ENCODE measurements around the gene IDE. TPM values are rescaled to one million over a fixed set of nuclear protein-coding genes. Genes with fewer than 3 reads are reported as not detected.

The IDE gene
- total and polyA plus RNA-seq, 10 of the 15 experiments (the other 5 are each of a cell fraction or from before 2014, with no cell fraction given): 11.6 to 54.5 (median 33.6) TPM

DNA sequence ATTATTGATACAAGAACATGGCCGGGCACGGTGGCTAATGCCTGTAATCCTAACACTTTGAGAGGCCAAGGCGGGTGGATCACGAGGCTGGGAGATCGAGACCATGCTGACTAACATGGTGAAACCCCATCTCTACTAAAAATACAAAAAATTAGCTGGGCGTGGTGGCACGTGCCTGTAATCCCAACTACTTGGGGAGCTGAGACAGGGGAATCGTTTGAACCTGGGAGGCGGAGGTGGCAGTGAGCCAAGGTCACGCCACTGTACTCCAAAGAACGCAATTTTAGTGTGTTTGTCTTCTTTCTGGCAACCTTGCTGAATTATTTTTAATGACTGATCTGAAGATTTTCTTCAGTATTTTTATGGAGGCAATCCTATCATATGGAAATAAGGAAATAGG, 46.2 kb downstream of the IDE start (continued):
- TF ChIP-seq, protein P1, sequence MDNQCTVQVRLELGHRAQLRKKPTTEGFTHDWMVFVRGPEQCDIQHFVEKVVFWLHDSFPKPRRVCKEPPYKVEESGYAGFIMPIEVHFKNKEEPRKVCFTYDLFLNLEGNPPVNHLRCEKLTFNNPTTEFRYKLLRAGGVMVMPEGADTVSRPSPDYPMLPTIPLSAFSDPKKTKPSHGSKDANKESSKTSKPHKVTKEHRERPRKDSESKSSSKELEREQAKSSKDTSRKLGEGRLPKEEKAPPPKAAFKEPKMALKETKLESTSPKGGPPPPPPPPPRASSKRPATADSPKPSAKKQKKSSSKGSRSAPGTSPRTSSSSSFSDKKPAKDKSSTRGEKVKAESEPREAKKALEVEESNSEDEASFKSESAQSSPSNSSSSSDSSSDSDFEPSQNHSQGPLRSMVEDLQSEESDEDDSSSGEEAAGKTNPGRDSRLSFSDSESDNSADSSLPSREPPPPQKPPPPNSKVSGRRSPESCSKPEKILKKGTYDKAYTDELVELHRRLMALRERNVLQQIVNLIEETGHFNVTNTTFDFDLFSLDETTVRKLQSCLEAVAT (IDR thresholded peaks at IDR 0.05): no peak

- in situ Hi-C loops (cut with MboI): loop anchor here (10.0 kb wide), 1 partner anchor 351 kb away; no protein-coding TSS in a partner anchor
- no TSS peak for BruUV-seq (replicated peaks)
- Histone ChIP-seq H4K20me1 (ENCODE audit: control insufficient read depth, insufficient read depth) (no peaks in the 10 kb centered on the region), H3K27ac (ENCODE audit: control insufficient read depth, insufficient read depth) (no peak overlapping the region), H3K4me2 (ENCODE audit: control insufficient read depth, insufficient read depth) (no peak overlapping the region), H3K9ac (ENCODE audit: control insufficient read depth, insufficient read depth, low read length) (no peak overlapping the region), H3K27me3 (replicated peaks in 1 of 2; ENCODE audit: control insufficient read depth in 2 of 2, insufficient read depth in 2 of 2, low read length in 1 of 2) (no peaks in the 10 kb centered on the region), H3K9me3 (replicated peaks; ENCODE audit: control insufficient read depth, insufficient read depth, low read length) (no peaks in the 10 kb centered on the region), H2AFZ (ENCODE audit: control insufficient read depth, low read depth, low read length) (no peak overlapping the region), H3K4me3 (no peak overlapping the region), H3K36me3 (ENCODE audit: control insufficient read depth in 2 of 2, insufficient read depth in 2 of 2, low read length in 1 of 2) (peaks cover 0 to 5% of the 10 kb centered on the region in 2 experiments; a peak in 1 of 4 replicates), H3K4me1 (ENCODE audit: control insufficient read depth, insufficient read depth, low read length) (no peaks in the 10 kb centered on the region), H3K79me2 (ENCODE audit: control insufficient read depth, insufficient read depth, low read length) (no peaks in the 10 kb centered on the region)
- intact Hi-C loops (cut with micrococcal nuclease; ENCODE audit: unreplicated experiment): no loop called here
- CTCF ChIA-PET: interaction anchor here (0.6 to 2.6 kb wide), 3 partner anchors 51 to 357 kb away, joined by 3 to 15 read pairs (median 4); partner anchors contain the start of gene IDE
- WGBS (ENCODE audit: insufficient coverage, insufficient replicate concordance, low lambda C conversion rate, missing lambda C conversion rate): 98% methylated on average over 3 of the region's 3 CpGs
- POLR2A ChIA-PET: no interaction called here
- TF ChIP-seq CUX1 (IDR thresholded peaks at IDR 0.05; ENCODE audit: insufficient replicate concordance, low read depth, low read length) (no peak), BCL11A (IDR thresholded peaks at IDR 0.05; ENCODE audit: low read depth, low read length) (no peak), CHD1 (IDR thresholded peaks at IDR 0.05; ENCODE audit: low read depth, low read length) (no peak), SMAD1 (IDR thresholded peaks at IDR 0.05; ENCODE audit: low read depth, partially characterized antibody) (no peak), MEF2A (IDR thresholded peaks at IDR 0.05; ENCODE audit: insufficient read depth, low read depth, low read length) (no peak), KAT2A (conservative IDR thresholded peaks at IDR 0.05; ENCODE audit: control insufficient read depth, low read depth, low read length) (no peak), POLR2AphosphoS2 (IDR thresholded peaks at IDR 0.05; ENCODE audit: low read depth, low read length) (no peak), NFYB (IDR thresholded peaks at IDR 0.05; ENCODE audit: insufficient read depth, low read depth, low read length) (no peak), GABPA (IDR thresholded peaks at IDR 0.05; ENCODE audit: low read depth) (no peak), HDGF (IDR thresholded peaks at IDR 0.05) (no peak)
- TF ChIP-seq, protein P2, sequence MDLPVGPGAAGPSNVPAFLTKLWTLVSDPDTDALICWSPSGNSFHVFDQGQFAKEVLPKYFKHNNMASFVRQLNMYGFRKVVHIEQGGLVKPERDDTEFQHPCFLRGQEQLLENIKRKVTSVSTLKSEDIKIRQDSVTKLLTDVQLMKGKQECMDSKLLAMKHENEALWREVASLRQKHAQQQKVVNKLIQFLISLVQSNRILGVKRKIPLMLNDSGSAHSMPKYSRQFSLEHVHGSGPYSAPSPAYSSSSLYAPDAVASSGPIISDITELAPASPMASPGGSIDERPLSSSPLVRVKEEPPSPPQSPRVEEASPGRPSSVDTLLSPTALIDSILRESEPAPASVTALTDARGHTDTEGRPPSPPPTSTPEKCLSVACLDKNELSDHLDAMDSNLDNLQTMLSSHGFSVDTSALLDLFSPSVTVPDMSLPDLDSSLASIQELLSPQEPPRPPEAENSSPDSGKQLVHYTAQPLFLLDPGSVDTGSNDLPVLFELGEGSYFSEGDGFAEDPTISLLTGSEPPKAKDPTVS (IDR thresholded peaks at IDR 0.05; ENCODE audit: low read depth, low read length): no peak
- TF ChIP-seq, protein P3, sequence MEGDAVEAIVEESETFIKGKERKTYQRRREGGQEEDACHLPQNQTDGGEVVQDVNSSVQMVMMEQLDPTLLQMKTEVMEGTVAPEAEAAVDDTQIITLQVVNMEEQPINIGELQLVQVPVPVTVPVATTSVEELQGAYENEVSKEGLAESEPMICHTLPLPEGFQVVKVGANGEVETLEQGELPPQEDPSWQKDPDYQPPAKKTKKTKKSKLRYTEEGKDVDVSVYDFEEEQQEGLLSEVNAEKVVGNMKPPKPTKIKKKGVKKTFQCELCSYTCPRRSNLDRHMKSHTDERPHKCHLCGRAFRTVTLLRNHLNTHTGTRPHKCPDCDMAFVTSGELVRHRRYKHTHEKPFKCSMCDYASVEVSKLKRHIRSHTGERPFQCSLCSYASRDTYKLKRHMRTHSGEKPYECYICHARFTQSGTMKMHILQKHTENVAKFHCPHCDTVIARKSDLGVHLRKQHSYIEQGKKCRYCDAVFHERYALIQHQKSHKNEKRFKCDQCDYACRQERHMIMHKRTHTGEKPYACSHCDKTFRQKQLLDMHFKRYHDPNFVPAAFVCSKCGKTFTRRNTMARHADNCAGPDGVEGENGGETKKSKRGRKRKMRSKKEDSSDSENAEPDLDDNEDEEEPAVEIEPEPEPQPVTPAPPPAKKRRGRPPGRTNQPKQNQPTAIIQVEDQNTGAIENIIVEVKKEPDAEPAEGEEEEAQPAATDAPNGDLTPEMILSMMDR (IDR thresholded peaks at IDR 0.05 in 2 of 3, conservative IDR thresholded peaks at IDR 0.05 in 1 of 3; ENCODE audit: control insufficient read depth in 2 of 3, extremely low read depth in 1 of 3, insufficient read depth in 1 of 3, low read depth in 3 of 3, low read length in 3 of 3): no peak
- SMC1A ChIA-PET (ENCODE audit: uncharacterized antibody, unreplicated experiment): no interaction called here
- RAD21 ChIA-PET (ENCODE audit: unreplicated experiment): no interaction called here
- no peak for ATAC-seq
- DNase-seq (ENCODE audit: low read depth, low spot score): no peak
- no peak for FAIRE-seq
Measured at GRCh38 chr10:92523639-92524038, 50.3 kb downstream of the IDE start.

All from GM12878 (cell line).